Spinal cord (tissue), 10 donors: ENCODE results near the gene LIMA1. TPM values are rescaled to one million over a fixed set of nuclear protein-coding genes. Genes with fewer than 3 reads are reported as not detected.
A peak's percentile ranks its signal among the peaks of the same experiment; 100 is the strongest.
"Not testable (repeated sequence)": the region's sequence is repeated elsewhere in the genome, so short reads cannot be mapped to it uniquely, and the experiment has no call there.

Experiments
- DNase-seq, 6 donors: peaks; one replicate each; pipeline versions ENCODE4 v3.0.0 to v3.0.0-alpha.2; 2013 to 2015; ENCODE audit warnings: low spot score in 6 of 6, low read depth in 4 of 6
- H3K27ac ChIP-seq: one replicate; pipeline ENCODE4 v1.5.1; 2013; ENCODE audit warnings: low read depth, low read length, control low read depth
- H3K27me3 ChIP-seq: one replicate; pipeline ENCODE4 v1.6.1; 2013; ENCODE audit warnings: low read length; ENCODE audit not compliant: control insufficient read depth, insufficient read depth
- H3K36me3 ChIP-seq: one replicate; pipeline ENCODE4 v1.6.1; 2013; ENCODE audit warnings: low read length; ENCODE audit not compliant: control insufficient read depth, insufficient read depth
- H3K4me1 ChIP-seq: one replicate; pipeline ENCODE4 v1.6.1; 2013; ENCODE audit warnings: low read length; ENCODE audit not compliant: control insufficient read depth, insufficient read depth
- H3K4me3 ChIP-seq: one replicate; pipeline ENCODE4 v1.5.1; 2013; ENCODE audit warnings: low read depth, low read length, control low read depth
- H3K9me3 ChIP-seq: one replicate; pipeline ENCODE4 v1.6.1; 2013; ENCODE audit warnings: low read length; ENCODE audit not compliant: control insufficient read depth, insufficient read depth
- WGBS: methylation state at CpG from one replicate; pipeline ENCODE4 v1.1.5; 2013; ENCODE audit warnings: missing lambda C conversion rate; ENCODE audit not compliant: insufficient coverage; 5-methylcytosine and 5-hydroxymethylcytosine counted together
- polyA plus RNA-seq, 2 donors: library from polyadenylated mRNA; unstranded; fragments of 120-200 nt; gene quantifications; one replicate each; pipeline ENCODE4 v1.2.1, GENCODE V29; 2013; ENCODE audit not compliant: insufficient read length in 2 of 2
- total RNA-seq, 2 donors: library from RNA; depleted of rRNA in 1 of 2; stranded (reverse); fragments of 120-200 nt in 1 of 2; fragments of >200 nt in 1 of 2; gene quantifications; one replicate each; pipeline versions ENCODE4 v1.2.3 to v1.2.4, GENCODE V29; 2013 to 2014
- donor health status: healthy.

Gene LIMA1
- total and polyA plus RNA-seq, 4 donors: 49.3 to 77.7 (median 56.0) TPM

GRCh38 chr12:50275127-50275526 is 8.2 kb downstream of the LIMA1 start:
- DNase-seq, H3K27me3 ChIP-seq, H3K36me3 ChIP-seq, H3K27ac ChIP-seq, H3K4me1 ChIP-seq, H3K9me3 ChIP-seq, H3K4me3 ChIP-seq: not testable (repeated sequence)
- WGBS: no CpG with 5 or more reads among the region's 5 CpGs

DNA sequence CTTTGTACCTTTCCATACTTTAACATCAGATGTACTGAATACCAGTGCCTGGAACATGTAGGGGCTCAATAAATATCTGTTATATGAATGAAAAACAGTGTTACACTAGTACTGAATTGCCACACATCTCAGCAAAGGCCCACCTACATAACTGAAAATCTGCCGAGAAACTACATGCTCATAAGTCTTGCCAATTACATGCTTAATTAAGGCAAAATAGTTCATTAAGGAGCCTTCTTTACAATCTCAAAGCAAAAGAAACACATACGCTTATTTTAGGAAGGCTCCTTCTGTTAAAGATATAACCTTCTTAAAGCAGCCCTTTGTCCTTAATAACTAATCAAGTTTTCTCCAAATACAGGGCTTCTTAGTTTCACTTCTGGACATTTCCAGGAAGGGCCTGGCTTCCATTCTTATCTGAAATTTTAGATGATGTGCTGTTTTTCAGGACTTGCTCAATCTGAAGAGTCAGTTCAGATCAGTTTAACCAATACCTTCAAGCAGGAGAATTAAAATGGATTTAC is 11.5 kb downstream of the LIMA1 start:
- H3K4me1 ChIP-seq: no peaks in the 10 kb centered on the region

DNA sequence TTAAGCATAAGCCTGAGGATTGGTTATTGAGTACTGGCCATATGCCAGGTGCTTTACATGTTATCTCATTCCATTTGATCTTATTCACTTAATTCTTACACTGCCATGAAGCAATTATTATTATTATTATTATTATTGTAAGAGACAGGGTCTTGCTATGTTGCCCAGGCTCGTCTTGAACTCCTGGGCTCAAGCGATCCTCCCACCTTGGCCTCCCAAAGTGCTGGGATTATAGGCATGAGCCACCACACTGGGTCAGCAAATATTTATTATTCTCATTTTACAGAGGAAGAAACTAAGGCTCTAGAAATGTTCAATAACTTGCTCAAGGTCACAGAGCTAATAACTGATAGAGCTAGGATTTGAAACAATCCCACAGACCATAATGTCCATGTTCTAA is 14.8 kb downstream of the LIMA1 start:
- Histone ChIP-seq H3K36me3 (no peaks in the 10 kb centered on the region), H3K4me1 (no peaks in the 10 kb centered on the region), H3K4me3 (no peak overlapping the region), H3K27ac (no peak overlapping the region), H3K27me3 (no peaks in the 10 kb centered on the region), H3K9me3 (no peaks in the 10 kb centered on the region)
- WGBS: no CpG with 5 or more reads among the region's 2 CpGs
- DNase-seq: no peak

More for the DNA sequence above, 11.5 kb downstream of the LIMA1 start:
- Histone ChIP-seq H3K4me3 (no peak overlapping the region), H3K36me3 (no peaks in the 10 kb centered on the region), H3K9me3 (no peaks in the 10 kb centered on the region), H3K27ac (no peak overlapping the region), H3K27me3 (no peaks in the 10 kb centered on the region)
- 18% methylated on average over 1 of the region's 2 CpGs for WGBS
- no peak for DNase-seq

DNA sequence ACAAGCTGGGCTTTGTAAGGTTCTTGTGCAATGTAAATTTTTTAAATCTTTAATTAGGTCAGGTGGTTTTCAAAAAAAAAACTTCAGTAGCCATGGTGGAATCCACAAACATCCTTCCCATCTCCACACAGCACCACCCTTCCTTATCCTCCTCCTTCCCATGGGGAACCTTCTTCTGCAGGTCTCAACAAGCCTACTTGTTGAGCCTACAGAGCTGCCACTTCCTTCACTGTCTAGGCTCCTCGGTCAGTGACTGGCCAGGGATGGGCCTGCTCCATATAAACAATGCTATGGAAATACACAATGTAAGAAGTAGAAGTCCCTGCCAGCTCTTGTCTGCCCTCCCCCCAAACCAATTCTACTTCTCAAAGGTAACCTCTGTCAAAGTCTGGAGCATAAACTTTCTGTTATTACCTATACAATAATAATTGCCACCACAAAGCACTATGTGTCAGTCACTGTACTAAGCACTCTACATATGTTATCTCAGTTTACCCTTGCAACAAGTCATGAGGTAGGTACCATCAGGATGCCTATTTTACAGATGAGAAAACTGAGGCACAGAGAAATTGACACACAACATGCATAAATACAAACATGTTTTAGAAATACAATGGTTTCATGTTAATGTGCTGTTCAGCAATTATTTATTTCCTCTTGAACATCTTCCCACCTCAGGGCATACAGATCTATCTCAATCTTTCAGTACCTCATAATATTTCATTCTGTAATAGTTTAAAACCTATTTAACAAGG is 17.4 kb downstream of the LIMA1 start:
- no peak overlapping the region for H3K4me3 ChIP-seq
- H3K27ac ChIP-seq: no peak overlapping the region
- H3K4me1 ChIP-seq: no peaks in the 10 kb centered on the region
- no peaks in the 10 kb centered on the region for H3K27me3 ChIP-seq
- no peaks in the 10 kb centered on the region for H3K36me3 ChIP-seq
- WGBS: no CpG with 5 or more reads among the region's 1 CpG
- no peaks in the 10 kb centered on the region for H3K9me3 ChIP-seq
- DNase-seq: no peak

GRCh38 chr12:50263832-50264231 is 19.5 kb downstream of the LIMA1 start:
- no CpG with 5 or more reads among the region's 2 CpGs for WGBS
- Histone ChIP-seq H3K4me1 (no peaks in the 10 kb centered on the region), H3K4me3 (no peak overlapping the region), H3K9me3 (no peaks in the 10 kb centered on the region), H3K27me3 (no peaks in the 10 kb centered on the region), H3K36me3 (no peaks in the 10 kb centered on the region), H3K27ac (no peak overlapping the region)
- DNase-seq: no peak

DNA sequence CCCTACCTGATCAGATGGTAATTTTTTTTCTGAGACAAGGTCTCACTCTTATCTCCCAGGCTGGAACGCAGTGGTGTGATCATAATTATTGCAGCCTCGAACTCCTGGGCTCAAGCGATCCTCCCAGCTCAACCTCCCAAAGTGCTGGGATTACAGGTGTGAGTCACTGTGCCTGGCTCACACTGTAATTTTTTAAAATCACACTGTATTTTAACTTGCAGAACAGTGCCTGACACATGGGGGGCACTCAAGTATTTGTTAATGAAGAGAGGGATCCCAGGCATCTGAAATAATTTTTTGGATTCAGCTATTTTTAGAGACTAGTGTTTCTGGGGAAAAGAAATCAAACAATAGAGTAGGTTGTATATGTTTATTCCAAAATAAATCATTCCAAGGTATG is 21.7 kb downstream of the LIMA1 start:
- 100% methylated on average over 1 of the region's 3 CpGs for WGBS

DNA sequence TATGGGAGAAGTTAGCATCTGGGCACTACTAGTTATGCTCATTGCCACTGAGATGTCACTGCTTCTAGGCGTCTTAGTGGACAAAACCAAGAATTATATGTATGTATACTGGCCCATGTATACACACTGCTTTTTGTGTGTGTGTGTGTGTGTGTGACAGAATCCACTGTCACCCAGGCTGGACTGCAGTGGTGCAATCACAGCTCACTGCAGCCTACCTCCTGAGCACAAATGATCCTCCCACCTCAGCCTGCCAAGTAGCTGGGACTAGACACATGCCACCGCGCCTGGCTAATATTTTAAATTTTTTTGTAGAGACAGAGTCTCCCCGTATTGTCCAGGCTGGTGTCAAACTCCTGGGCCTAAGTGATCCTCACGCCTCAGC is 25.2 kb downstream of the LIMA1 start:
- Histone ChIP-seq H3K9me3 (no peaks in the 10 kb centered on the region), H3K4me1 (peaks cover 5% of the 10 kb centered on the region), H3K27ac (no peak overlapping the region), H3K36me3 (no peaks in the 10 kb centered on the region), H3K4me3 (no peak overlapping the region), H3K27me3 (no peaks in the 10 kb centered on the region)
- no CpG with 5 or more reads among the region's 5 CpGs for WGBS
- no peak for DNase-seq

More for the DNA sequence above, 21.7 kb downstream of the LIMA1 start:
- H3K27me3 ChIP-seq: no peaks in the 10 kb centered on the region
- no peaks in the 10 kb centered on the region for H3K36me3 ChIP-seq
- DNase-seq: no peak
- H3K4me3 ChIP-seq: no peak overlapping the region
- no peaks in the 10 kb centered on the region for H3K9me3 ChIP-seq
- no peak overlapping the region for H3K27ac ChIP-seq
- H3K4me1 ChIP-seq: peaks cover 5% of the 10 kb centered on the region

- DNase-seq: peak in 3 of 6 donors; percentile 4 to 43 (median 35)
- no peak overlapping the region for H3K27ac ChIP-seq
- WGBS: 50% methylated on average over 2 of the region's 6 CpGs
Measured at GRCh38 chr12:50257236-50258166, 25.8 kb downstream of the LIMA1 start.

DNA sequence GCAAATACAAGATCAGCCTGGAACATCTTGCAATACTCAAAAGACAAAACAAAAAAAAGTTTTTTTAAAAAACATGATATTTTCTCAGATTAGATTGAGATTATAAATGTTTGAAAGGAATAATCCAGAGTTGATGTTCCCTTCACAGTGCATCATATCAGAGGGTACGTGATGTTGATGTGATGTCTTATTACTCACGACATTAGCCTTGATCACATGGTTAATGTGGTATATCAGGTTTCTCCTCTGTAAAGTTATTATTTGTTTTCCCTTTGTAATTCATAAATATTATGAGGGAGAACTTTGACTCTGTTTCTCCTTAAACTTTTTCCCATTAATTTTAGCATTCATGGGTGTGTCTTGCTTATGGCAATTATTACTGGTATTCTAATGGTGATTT is 26.6 kb downstream of the LIMA1 start:
- WGBS: no CpG with 5 or more reads among the region's 2 CpGs
- no peaks in the 10 kb centered on the region for H3K36me3 ChIP-seq
- no peaks in the 10 kb centered on the region for H3K9me3 ChIP-seq
- no peak overlapping the region for H3K27ac ChIP-seq
- H3K4me1 ChIP-seq: peaks cover 5% of the 10 kb centered on the region
- DNase-seq: no peak
- H3K4me3 ChIP-seq: no peak overlapping the region
- no peaks in the 10 kb centered on the region for H3K27me3 ChIP-seq

More at GRCh38 chr12:50257236-50258166, 25.8 kb downstream of the LIMA1 start:
- no peaks in the 10 kb centered on the region for H3K9me3 ChIP-seq
- H3K36me3 ChIP-seq: no peaks in the 10 kb centered on the region
- H3K4me1 ChIP-seq: peaks cover 5% of the 10 kb centered on the region
- H3K4me3 ChIP-seq: no peak overlapping the region
- no peaks in the 10 kb centered on the region for H3K27me3 ChIP-seq
